ENCODE measurements around the gene CSF1. TPM values are rescaled to one million over a fixed set of nuclear protein-coding genes. Genes with fewer than 3 reads are reported as not detected.
"Not testable (repeated sequence)": the region's sequence is repeated elsewhere in the genome, so short reads cannot be mapped to it uniquely, and the experiment has no call there.

CSF1 gene
- total RNA-seq, 1 experiment from 2014 or later = 4.9 TPM

DNA sequence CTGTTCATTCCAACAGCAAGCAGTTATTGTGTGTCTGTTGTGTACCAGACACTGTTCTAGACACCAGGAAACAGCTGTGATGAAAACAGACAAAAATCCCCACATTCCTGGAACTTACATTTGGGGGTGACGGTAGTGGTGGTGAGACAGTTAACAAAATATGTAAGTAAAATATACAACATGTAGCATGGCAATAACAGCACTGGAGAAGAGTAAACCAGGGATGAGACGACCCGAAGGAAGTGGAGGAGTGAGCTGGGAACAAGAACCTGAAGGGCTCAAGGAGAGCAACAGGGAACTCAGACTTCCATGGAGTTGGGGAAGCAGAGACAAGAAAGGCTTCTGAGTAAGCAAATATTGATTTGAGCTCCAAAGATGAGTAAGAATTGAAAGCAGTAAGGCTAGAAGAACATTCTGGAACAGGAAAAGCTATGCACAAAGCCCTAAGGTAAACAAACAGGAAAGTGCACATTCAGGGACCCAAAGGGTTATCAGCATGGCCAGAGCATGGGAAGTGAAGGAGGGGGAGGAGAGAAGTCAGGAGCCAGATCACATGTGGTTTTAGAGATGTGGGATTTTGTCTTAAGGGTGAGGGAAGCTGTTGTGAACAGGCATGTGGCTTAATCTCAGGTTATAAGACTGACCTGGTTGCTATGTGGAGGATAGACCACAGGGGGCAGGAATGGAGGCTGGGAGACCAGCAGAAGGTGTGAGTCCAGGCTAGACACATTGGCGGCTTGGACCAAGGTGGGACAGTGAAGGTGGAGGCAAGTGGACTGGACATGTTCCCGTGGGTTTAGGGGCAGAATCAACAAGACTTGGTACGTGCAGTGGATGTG is 7.3 kb downstream of the CSF1 start:
- Histone ChIP-seq H3K36me3 (ENCODE audit: insufficient read depth, low read length, poor library complexity, severe bottlenecking) (no peaks in the 10 kb centered on the region), H3K4me3 (ENCODE audit: low read depth, low read length, poor library complexity, severe bottlenecking) (no peak overlapping the region), H3K4me1 (ENCODE audit: insufficient read depth, low read length, poor library complexity, severe bottlenecking) (no peaks in the 10 kb centered on the region), H3K27me3 (replicated peaks; ENCODE audit: insufficient read depth, low read depth, low read length, poor library complexity) (no peaks in the 10 kb centered on the region), H3K27ac (ENCODE audit: low read depth, low read length, poor library complexity, severe bottlenecking) (no peak overlapping the region), H3K9me3 (ENCODE audit: low read depth, low read length, poor library complexity, severe bottlenecking) (no peaks in the 10 kb centered on the region)
- intact Hi-C loops (cut with micrococcal nuclease; ENCODE audit: unreplicated experiment) = no loop called here
- DNase-seq (ENCODE audit: low spot score) = no peak
- CTCF ChIA-PET = no interaction called here
- POLR2A ChIA-PET (ENCODE audit: low non-redundant PET) = no interaction called here
- TF ChIP-seq, protein P1, sequence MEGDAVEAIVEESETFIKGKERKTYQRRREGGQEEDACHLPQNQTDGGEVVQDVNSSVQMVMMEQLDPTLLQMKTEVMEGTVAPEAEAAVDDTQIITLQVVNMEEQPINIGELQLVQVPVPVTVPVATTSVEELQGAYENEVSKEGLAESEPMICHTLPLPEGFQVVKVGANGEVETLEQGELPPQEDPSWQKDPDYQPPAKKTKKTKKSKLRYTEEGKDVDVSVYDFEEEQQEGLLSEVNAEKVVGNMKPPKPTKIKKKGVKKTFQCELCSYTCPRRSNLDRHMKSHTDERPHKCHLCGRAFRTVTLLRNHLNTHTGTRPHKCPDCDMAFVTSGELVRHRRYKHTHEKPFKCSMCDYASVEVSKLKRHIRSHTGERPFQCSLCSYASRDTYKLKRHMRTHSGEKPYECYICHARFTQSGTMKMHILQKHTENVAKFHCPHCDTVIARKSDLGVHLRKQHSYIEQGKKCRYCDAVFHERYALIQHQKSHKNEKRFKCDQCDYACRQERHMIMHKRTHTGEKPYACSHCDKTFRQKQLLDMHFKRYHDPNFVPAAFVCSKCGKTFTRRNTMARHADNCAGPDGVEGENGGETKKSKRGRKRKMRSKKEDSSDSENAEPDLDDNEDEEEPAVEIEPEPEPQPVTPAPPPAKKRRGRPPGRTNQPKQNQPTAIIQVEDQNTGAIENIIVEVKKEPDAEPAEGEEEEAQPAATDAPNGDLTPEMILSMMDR (conservative IDR thresholded peaks at IDR 0.05; ENCODE audit: low read depth, low read length) = no peak
- TF ChIP-seq EZH2 (IDR thresholded peaks at IDR 0.05; ENCODE audit: borderline replicate concordance, low read depth, low read length, poor library complexity, severe bottlenecking) = no peak
- no TSS peak for BruUV-seq (replicated peaks)

DNA sequence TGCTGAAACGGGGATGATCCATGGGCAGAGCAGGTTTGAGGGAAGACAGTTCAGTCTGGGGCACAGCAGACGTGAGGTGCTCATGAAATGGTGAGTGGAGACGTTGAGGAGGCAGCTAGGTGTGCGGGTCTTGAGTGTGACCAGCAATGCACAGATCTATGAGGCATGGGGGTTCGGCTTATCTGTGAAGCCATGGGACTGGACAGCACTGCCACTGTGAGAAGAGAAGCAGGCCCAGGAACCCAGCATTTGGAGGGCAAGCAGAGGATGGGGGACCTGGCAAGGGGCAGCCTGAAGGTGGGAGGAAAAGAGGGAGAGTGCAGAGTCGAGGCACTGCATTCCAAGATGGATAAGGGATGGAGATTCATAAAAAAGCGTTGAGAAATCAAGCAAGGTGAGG is 8.0 kb downstream of the CSF1 start:
- no peaks in the 10 kb centered on the region for H3K4me1 ChIP-seq (ENCODE audit: insufficient read depth, low read length, poor library complexity, severe bottlenecking)
- POLR2A ChIA-PET (ENCODE audit: low non-redundant PET) = no interaction called here
- no peak overlapping the region for H3K27ac ChIP-seq (ENCODE audit: low read depth, low read length, poor library complexity, severe bottlenecking)
- intact Hi-C loops (cut with micrococcal nuclease; ENCODE audit: unreplicated experiment) = no loop called here
- no peaks in the 10 kb centered on the region for H3K9me3 ChIP-seq (ENCODE audit: low read depth, low read length, poor library complexity, severe bottlenecking)
- H3K27me3 ChIP-seq (replicated peaks; ENCODE audit: insufficient read depth, low read depth, low read length, poor library complexity) = no peaks in the 10 kb centered on the region
- no peaks in the 10 kb centered on the region for H3K36me3 ChIP-seq (ENCODE audit: insufficient read depth, low read length, poor library complexity, severe bottlenecking)
- no TSS peak for BruUV-seq (replicated peaks)
- no peak for DNase-seq (ENCODE audit: low spot score)
- CTCF ChIA-PET = no interaction called here
- no peak overlapping the region for H3K4me3 ChIP-seq (ENCODE audit: low read depth, low read length, poor library complexity, severe bottlenecking)
- no peak for TF ChIP-seq EZH2 (IDR thresholded peaks at IDR 0.05; ENCODE audit: borderline replicate concordance, low read depth, low read length, poor library complexity, severe bottlenecking)
- TF ChIP-seq, protein P1 (conservative IDR thresholded peaks at IDR 0.05; ENCODE audit: low read depth, low read length) = no peak

DNA sequence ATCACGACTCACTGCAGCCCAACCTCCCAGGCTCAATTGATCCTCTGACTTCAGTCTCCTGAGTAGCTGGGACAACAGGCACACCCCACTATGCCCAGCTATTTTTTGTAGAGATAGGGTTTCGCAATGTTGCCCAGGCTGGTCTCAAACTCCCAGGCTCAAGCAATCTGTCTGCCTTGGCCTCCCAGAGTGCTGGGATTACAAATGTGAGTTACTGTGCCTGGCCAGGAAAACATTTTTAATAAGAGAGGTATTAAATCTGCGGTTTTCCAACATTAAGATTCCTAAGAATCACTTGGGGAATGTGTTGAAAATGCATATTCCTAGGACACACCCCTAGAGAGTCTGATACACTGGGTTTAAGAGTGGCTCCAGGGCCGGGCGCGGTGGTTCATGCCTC is 8.7 kb downstream of the CSF1 start:
- H3K36me3 ChIP-seq (ENCODE audit: insufficient read depth, low read length, poor library complexity, severe bottlenecking) = no peaks in the 10 kb centered on the region
- no TSS peak for BruUV-seq (replicated peaks)
- H3K9me3 ChIP-seq (ENCODE audit: low read depth, low read length, poor library complexity, severe bottlenecking) = no peaks in the 10 kb centered on the region
- CTCF ChIA-PET = no interaction called here
- POLR2A ChIA-PET (ENCODE audit: low non-redundant PET) = no interaction called here
- H3K27ac ChIP-seq (ENCODE audit: low read depth, low read length, poor library complexity, severe bottlenecking) = no peak overlapping the region
- TF ChIP-seq EZH2 (IDR thresholded peaks at IDR 0.05; ENCODE audit: borderline replicate concordance, low read depth, low read length, poor library complexity, severe bottlenecking) = no peak
- TF ChIP-seq, protein P1 (conservative IDR thresholded peaks at IDR 0.05; ENCODE audit: low read depth, low read length) = no peak
- no peak overlapping the region for H3K4me3 ChIP-seq (ENCODE audit: low read depth, low read length, poor library complexity, severe bottlenecking)
- no peaks in the 10 kb centered on the region for H3K4me1 ChIP-seq (ENCODE audit: insufficient read depth, low read length, poor library complexity, severe bottlenecking)
- no peaks in the 10 kb centered on the region for H3K27me3 ChIP-seq (replicated peaks; ENCODE audit: insufficient read depth, low read depth, low read length, poor library complexity)
- intact Hi-C loops (cut with micrococcal nuclease; ENCODE audit: unreplicated experiment) = no loop called here
- no peak for DNase-seq (ENCODE audit: low spot score)

DNA sequence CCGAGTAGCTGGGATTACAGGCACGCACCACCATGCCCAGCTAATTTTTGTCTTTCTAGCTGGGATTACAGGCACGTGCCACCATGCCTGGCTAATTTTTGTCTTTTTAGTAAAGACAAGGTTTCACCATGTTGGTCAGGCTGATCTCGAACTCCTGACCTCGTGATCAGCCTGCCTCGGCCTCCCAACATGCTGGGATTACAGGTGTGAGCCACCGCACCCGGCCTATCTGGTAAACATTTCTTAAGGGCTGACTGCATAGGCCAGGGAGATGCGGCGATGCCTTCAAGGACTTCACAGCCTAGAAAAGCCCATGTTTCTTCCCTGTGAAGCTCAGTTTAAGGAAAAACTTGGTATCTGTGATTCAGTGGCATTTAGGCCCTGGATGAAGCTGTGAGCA is 9.7 kb downstream of the CSF1 start:
- DNase-seq (ENCODE audit: low spot score); H3K27me3 ChIP-seq (replicated peaks; ENCODE audit: insufficient read depth, low read depth, low read length, poor library complexity); H3K9me3 ChIP-seq (ENCODE audit: low read depth, low read length, poor library complexity, severe bottlenecking); CTCF ChIA-PET; H3K27ac ChIP-seq (ENCODE audit: low read depth, low read length, poor library complexity, severe bottlenecking); BruUV-seq (replicated peaks); POLR2A ChIA-PET (ENCODE audit: low non-redundant PET); H3K4me3 ChIP-seq (ENCODE audit: low read depth, low read length, poor library complexity, severe bottlenecking); H3K4me1 ChIP-seq (ENCODE audit: insufficient read depth, low read length, poor library complexity, severe bottlenecking); H3K36me3 ChIP-seq (ENCODE audit: insufficient read depth, low read length, poor library complexity, severe bottlenecking); intact Hi-C loops (cut with micrococcal nuclease; ENCODE audit: unreplicated experiment): not testable (repeated sequence)

All from A673 (cell line).